GM18499 (cell line): Measurements from ENCODE around the gene MPI.
A peak's percentile ranks its signal among the peaks of the same experiment; 100 is the strongest.
"Not testable (repeated sequence)": the region's sequence is repeated elsewhere in the genome, so short reads cannot be mapped to it uniquely, and the experiment has no call there.

Source experiments
- ATAC-seq: cut with Tn5 transposase; IDR thresholded peaks from one replicate; pipeline ENCODE4 v1.9.1; 2021; ENCODE audit warnings: moderate number of reproducible peaks; ENCODE audit not compliant: insufficient read depth, unreplicated experiment

MPI gene

GRCh38 chr15:74920456-74920855 is 30.6 kb downstream of the MPI start:
- ATAC-seq, result no peak

GRCh38 chr15:74924525-74924924 is 34.7 kb downstream of the MPI start:
- no peak for ATAC-seq

- ATAC-seq, result no peak
Measured at GRCh38 chr15:74928771-74929198, 38.9 kb downstream of the MPI start.

GRCh38 chr15:74933573-74933972 is 43.7 kb downstream of the MPI start:
- ATAC-seq, result no peak

GRCh38 chr15:74935193-74935592 is 45.4 kb downstream of the MPI start:
- ATAC-seq, result not testable (repeated sequence)

- no peak for ATAC-seq
Measured at GRCh38 chr15:74937272-74937589, 47.4 kb downstream of the MPI start.

- ATAC-seq, result peak; percentile 51
Measured at GRCh38 chr15:74937590-74938371, 47.9 kb downstream of the MPI start, which contains the start of gene COX5A. Gene COX5A, minus strand, starts transcription at chr15:74938073. Its CDS starts 59 bp downstream, at chr15:74938014.

GRCh38 chr15:74950078-74950908 is 60.5 kb downstream of the MPI start:
- ATAC-seq, result no peak

- ATAC-seq, result no peak
Measured at GRCh38 chr15:74951006-74951405, 61.2 kb downstream of the MPI start.
